Fibroblast of the aortic adventitia (primary cell): Measurements from ENCODE around the gene GPR84. TPM values are rescaled to one million over a fixed set of nuclear protein-coding genes. Genes with fewer than 3 reads are reported as not detected.

Experiments
- DNase-seq: peaks from one replicate; pipeline ENCODE4 v3.0.0-alpha.2; 2010; ENCODE audit warnings: low read depth
- H3K4me3 ChIP-seq: 2 replicates; pipeline ENCODE4 v1.5.1; 2011; ENCODE audit warnings: low read depth, mild to moderate bottlenecking, control low read depth, low read length, moderate library complexity
- total RNA-seq: library from RNA; depleted of rRNA; stranded (reverse); fragments of >200 nt; gene quantifications from 2 replicates; pipeline ENCODE4 v1.2.3, GENCODE V29; 2012; ENCODE audit warnings: low replicate concordance
- TF ChIP-seq, protein P1 (sequence below): IDR thresholded peaks from 2 replicates; pipeline ENCODE4 v1.5.1; 2011; ENCODE audit warnings: mild to moderate bottlenecking, low read length, control low read depth, inconsistent platforms; ENCODE audit not compliant: insufficient read depth

The GPR84 gene
- total RNA-seq, 1 donor = not detected

DNA sequence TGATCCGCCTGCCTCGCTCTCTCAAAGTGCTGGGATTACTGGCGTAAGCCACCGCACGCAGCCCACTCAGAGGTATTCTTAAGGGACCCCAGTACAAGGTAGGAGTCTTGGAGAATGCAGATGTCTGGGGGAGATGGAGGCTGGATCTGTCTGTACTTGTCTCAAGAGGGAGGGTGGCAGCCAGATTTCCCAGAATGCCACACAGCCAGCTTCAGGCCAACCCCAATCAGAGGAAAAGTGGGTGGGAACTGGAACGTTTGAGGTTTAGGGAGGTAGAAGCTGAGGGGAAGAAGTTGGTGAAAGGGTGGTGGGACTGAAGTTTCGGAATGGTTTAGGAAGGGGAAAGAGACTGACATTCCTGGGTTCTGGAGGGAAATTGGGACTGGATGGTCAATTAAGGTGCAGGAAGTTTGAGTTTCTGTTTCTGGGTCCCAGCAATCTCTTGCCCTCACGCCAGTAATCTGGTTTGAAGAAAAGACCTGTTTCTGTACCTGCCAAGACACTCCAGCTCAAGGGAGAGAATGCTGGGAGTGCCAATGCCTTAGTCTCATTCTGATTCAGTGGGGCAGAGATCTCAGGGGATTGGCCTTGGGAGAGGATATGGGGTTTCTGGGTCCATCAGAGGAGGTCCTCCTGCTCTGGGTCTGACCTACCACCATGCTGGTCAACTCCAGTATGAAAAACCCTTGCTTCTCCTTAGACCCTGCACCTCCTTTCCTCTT is 28.4 kb upstream of the GPR84 start:
- DNase-seq = no peak
- no peak overlapping the region for H3K4me3 ChIP-seq
- TF ChIP-seq, protein P1, sequence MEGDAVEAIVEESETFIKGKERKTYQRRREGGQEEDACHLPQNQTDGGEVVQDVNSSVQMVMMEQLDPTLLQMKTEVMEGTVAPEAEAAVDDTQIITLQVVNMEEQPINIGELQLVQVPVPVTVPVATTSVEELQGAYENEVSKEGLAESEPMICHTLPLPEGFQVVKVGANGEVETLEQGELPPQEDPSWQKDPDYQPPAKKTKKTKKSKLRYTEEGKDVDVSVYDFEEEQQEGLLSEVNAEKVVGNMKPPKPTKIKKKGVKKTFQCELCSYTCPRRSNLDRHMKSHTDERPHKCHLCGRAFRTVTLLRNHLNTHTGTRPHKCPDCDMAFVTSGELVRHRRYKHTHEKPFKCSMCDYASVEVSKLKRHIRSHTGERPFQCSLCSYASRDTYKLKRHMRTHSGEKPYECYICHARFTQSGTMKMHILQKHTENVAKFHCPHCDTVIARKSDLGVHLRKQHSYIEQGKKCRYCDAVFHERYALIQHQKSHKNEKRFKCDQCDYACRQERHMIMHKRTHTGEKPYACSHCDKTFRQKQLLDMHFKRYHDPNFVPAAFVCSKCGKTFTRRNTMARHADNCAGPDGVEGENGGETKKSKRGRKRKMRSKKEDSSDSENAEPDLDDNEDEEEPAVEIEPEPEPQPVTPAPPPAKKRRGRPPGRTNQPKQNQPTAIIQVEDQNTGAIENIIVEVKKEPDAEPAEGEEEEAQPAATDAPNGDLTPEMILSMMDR = no peak

DNA sequence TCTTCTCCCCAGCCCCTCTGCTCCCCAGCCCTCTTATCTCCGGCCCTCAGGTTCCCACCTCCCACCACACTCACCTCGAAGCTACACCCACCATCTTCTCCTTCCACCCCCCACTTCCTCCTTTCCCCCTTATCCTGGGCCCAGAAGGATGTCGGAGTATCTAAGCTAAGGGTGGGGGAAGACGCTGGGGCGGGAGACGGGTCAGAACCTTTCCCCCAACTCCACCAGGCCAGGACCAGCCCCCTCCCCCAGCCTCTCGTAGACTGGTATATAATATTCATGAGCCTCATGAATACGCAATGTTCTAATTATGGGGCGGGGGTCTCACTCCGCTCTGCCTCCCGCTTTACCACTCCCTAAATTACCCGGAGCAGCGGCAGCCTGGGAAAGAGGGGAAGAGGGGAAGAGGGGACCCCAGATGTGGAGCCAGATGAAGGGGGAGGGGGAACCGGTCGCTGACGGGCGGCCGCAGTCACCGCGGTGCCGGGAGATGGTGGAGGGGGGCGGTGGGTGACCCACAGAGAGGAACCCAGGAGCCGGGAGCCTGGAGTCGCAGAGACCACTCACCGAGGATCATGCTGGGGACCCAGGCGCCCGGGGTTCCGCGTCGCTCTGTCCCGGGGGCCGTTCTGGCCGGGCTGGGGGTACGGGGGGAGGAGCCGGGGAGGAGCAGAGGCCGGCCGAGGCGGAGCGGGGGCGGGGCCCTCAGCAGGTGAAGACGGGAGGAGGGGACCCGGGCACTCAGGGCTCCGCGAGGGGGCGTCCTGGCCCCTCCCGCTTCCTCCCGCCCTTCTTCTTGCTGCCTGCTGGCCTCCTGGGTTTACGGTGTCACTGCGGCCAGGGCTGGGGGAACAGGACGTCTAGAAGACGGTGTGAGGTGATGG is 26.6 kb upstream of the GPR84 start:
- TF ChIP-seq, protein P1 = no peak
- H3K4me3 ChIP-seq = no peak overlapping the region
- DNase-seq = no peak

DNA sequence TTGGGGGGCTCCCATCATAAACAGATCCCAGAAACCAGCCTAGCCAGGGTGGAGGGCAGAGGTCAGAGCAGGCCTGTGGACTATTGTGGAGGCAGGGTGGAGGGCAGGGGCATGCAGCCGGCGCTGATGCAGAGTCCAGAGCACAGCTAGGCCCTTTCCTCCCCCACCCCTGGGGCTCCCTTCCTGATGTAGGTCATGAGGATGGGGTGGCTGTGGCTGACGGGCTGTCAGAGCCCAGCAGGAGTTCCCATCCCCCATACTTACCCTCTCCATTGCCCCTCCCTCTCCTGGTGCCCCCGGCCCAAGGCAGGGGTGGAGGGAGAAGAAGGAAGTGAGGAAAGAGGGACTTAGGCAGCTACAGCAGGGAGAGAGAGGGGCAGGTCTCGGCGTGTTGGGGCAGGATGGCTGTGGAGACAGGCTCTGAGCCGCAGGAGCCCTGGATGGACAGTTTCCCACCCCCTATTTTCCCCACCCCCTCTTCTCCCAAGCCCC is 25.9 kb upstream of the GPR84 start:
- DNase-seq = no peak
- H3K4me3 ChIP-seq = no peak overlapping the region
- TF ChIP-seq, protein P1 = no peak

DNA sequence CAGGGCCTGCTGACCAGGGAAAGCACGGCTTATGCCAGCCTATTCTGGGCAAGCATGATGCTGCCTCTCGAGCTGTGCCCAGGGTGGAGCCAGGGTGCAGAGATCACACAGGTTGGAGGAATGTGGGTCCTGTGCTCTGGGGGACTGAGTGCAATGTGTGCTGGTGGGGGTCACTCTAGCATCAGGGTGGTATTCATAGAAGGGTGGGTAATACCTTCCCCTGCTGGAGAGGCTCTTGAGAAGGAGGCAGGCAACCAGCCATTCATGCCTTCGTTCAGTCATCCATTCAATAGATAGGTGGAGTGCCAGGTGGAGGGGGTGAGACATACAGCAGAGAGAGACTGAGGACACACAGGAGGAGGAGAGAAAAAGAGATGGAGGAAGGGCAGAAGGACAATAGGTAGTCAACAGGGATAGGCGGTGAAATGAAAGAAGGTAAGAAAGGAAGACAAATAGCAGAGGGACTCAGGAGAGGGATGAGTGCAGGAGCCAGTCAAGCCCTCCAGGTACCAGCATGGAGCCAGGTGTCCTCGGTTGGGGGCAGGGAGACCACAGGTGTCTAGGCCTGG is 25.4 kb upstream of the GPR84 start:
- TF ChIP-seq, protein P1 = no peak
- no peak for DNase-seq

DNA sequence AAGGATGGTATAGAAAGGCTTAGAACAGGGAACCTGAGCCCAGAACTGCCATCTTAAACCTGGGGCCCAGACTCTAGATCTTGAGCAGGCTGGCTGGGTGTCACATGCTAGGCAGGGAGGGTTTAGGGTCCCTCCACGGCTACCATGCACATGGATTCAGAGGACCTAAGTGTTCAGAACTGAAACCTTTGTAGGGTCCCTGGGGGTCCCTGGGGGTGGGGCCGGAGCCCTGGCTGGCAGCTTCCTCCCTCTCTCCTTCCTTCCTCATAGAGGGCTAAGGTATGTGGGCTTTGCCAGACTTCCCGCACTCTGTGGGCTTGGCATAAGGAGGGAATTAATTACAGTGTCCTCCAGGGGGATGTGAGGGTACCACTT is 24.8 kb upstream of the GPR84 start:
- no peak overlapping the region for H3K4me3 ChIP-seq
- DNase-seq = no peak
- TF ChIP-seq, protein P1 = no peak

More for the DNA sequence above, 25.4 kb upstream of the GPR84 start:
- no peak overlapping the region for H3K4me3 ChIP-seq

DNA sequence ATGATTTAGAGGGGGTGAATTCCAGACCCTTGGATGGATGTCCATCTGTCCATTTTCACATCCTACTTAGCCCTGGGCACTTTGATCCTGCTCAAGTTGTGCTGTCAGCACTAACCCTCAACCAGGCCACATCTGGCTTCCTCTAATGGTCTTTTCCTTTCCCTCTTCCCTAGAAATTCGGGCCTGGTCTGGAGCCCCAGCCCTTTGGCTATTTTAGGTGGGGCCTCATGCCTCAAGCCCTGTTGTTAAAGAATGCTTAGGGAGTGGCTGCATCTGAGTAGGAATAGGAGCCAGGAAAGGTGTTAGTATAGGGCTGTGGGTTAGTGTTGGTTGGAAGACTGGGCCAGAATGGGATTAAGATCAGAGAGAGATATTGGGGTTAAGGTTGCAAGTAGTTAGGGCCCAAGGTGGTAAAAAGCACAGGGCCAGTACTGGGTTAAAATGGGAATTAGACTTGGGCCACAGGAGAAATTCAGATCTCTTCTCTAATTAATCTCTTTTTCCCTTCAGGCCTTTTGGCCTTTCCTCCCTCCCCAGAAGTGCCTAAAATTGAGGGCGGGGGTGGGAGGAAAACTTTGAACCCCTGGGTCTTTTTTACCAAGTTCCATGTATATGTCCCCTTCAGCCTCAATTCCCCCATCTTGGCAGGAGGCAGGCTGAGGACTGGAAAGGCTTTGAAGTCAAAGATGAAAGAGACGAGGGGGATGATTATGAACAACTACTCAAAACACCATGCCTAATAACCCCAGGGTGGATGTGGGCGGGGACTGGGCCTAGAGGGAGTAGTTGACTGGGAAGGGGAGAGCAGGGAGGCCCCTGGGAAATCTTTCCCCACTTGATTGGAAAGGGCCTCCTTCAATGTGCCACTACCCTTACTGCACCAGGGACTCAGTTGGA is 24.2 kb upstream of the GPR84 start:
- TF ChIP-seq, protein P1 = no peak
- no peak for DNase-seq
- no peak overlapping the region for H3K4me3 ChIP-seq
